Keratinocyte (primary cell): ENCODE results near the gene VPS37B.

Experiments
- CTCF ChIP-seq, 3 experiments: IDR thresholded peaks in 1 of 3; conservative IDR thresholded peaks in 1 of 3; optimal IDR thresholded peaks in 1 of 3; 2 replicates in 2 of 3; 3 replicates in 1 of 3; pipeline versions ENCODE3 to v1.5.1; 2011; ENCODE audit warnings: low read length in 3 of 3, mild to moderate bottlenecking in 3 of 3, moderate library complexity in 2 of 3, control low read depth in 1 of 3, inconsistent platforms in 1 of 3; ENCODE audit not compliant: insufficient read depth in 2 of 3; ENCODE audit errors: extremely low read depth in 1 of 3
- EZH2 ChIP-seq: IDR thresholded peaks from one replicate; pipeline ENCODE4 v1.6.1; 2012; ENCODE audit warnings: inconsistent platforms, mild to moderate bottlenecking, low read length, moderate library complexity

- TF ChIP-seq CTCF (optimal IDR thresholded peaks at IDR 0.05 in 1 of 3, IDR thresholded peaks at IDR 0.05 in 1 of 3, conservative IDR thresholded peaks at IDR 0.05 in 1 of 3; ENCODE audit: extremely low read depth in 1 of 3, insufficient read depth in 2 of 3, low read length in 3 of 3) (no peak), EZH2 (no peak)
Measured at GRCh38 chr12:122843455-122843854, 52.5 kb downstream of the VPS37B start.
